ENCODE measurements around the gene SKAP2. TPM values are rescaled to one million over a fixed set of nuclear protein-coding genes. Genes with fewer than 3 reads are reported as not detected.
"Not testable (repeated sequence)": the region's sequence is repeated elsewhere in the genome, so short reads cannot be mapped to it uniquely, and the experiment has no call there.

SKAP2 gene
- total RNA-seq, 1 donor: 19.5 TPM

GRCh38 chr7:26843705-26844104, 20.7 kb downstream of the SKAP2 start:
- DNase-seq (ENCODE audit: insufficient read length, low spot score, missing footprints): no peak
- H3K36me3 ChIP-seq (ENCODE audit: insufficient read depth, low read length): no peaks in the 10 kb centered on the region
- H3K9me3 ChIP-seq (ENCODE audit: low read depth, low read length): no peaks in the 10 kb centered on the region

GRCh38 chr7:26842897-26843296, 21.5 kb downstream of the SKAP2 start:
- Histone ChIP-seq H3K4me1 (ENCODE audit: insufficient read depth, low read length) (no peaks in the 10 kb centered on the region), H3K9me3 (ENCODE audit: low read depth, low read length) (no peaks in the 10 kb centered on the region), H3K79me2 (ENCODE audit: insufficient read depth, low read length) (no peaks in the 10 kb centered on the region), H3K36me3 (ENCODE audit: insufficient read depth, low read length) (no peaks in the 10 kb centered on the region), H4K20me1 (ENCODE audit: insufficient read depth, low read length) (no peaks in the 10 kb centered on the region), H3K4me2 (ENCODE audit: insufficient read depth, low read length) (no peak overlapping the region), H3K27ac (ENCODE audit: low read depth, low read length) (no peak overlapping the region), H2AFZ (ENCODE audit: low read length) (no peak overlapping the region), H3K4me3 (ENCODE audit: insufficient read depth, low read length) (no peak overlapping the region), H3K27me3 (ENCODE audit: insufficient read depth, low read length) (no peaks in the 10 kb centered on the region)
- no peak for DNase-seq (ENCODE audit: insufficient read length, low spot score, missing footprints)
- TF ChIP-seq CTCF (IDR thresholded peaks at IDR 0.05; ENCODE audit: extremely low read depth, low read depth, low read length): no peak

More at GRCh38 chr7:26843705-26844104, 20.7 kb downstream of the SKAP2 start:
- no peaks in the 10 kb centered on the region for H3K79me2 ChIP-seq (ENCODE audit: insufficient read depth, low read length)
- H3K4me1 ChIP-seq (ENCODE audit: insufficient read depth, low read length): no peaks in the 10 kb centered on the region
- no peaks in the 10 kb centered on the region for H4K20me1 ChIP-seq (ENCODE audit: insufficient read depth, low read length)
- no peaks in the 10 kb centered on the region for H3K27me3 ChIP-seq (ENCODE audit: insufficient read depth, low read length)
- no peak overlapping the region for H3K4me3 ChIP-seq (ENCODE audit: insufficient read depth, low read length)
- no peak overlapping the region for H3K4me2 ChIP-seq (ENCODE audit: insufficient read depth, low read length)
- H3K27ac ChIP-seq (ENCODE audit: low read depth, low read length): no peak overlapping the region
- peak; percentile 38 for TF ChIP-seq CTCF (IDR thresholded peaks at IDR 0.05; ENCODE audit: extremely low read depth, low read depth, low read length)
- H2AFZ ChIP-seq (ENCODE audit: low read length): no peak overlapping the region

GRCh38 chr7:26841003-26841739, 23.2 kb downstream of the SKAP2 start:
- Histone ChIP-seq H3K79me2 (ENCODE audit: insufficient read depth, low read length) (no peaks in the 10 kb centered on the region), H3K4me1 (ENCODE audit: insufficient read depth, low read length) (no peaks in the 10 kb centered on the region), H2AFZ (ENCODE audit: low read length) (no peak overlapping the region), H3K4me2 (ENCODE audit: insufficient read depth, low read length) (no peak overlapping the region), H4K20me1 (ENCODE audit: insufficient read depth, low read length) (no peaks in the 10 kb centered on the region), H3K36me3 (ENCODE audit: insufficient read depth, low read length) (no peaks in the 10 kb centered on the region), H3K27ac (ENCODE audit: low read depth, low read length) (no peak overlapping the region), H3K27me3 (ENCODE audit: insufficient read depth, low read length) (no peaks in the 10 kb centered on the region), H3K4me3 (ENCODE audit: insufficient read depth, low read length) (no peak overlapping the region), H3K9me3 (ENCODE audit: low read depth, low read length) (no peaks in the 10 kb centered on the region)
- TF ChIP-seq CTCF (IDR thresholded peaks at IDR 0.05; ENCODE audit: extremely low read depth, low read depth, low read length): no peak
- no peak for DNase-seq (ENCODE audit: insufficient read length, low spot score, missing footprints)

- H3K4me3 ChIP-seq (ENCODE audit: insufficient read depth, low read length); H2AFZ ChIP-seq (ENCODE audit: low read length); H3K4me2 ChIP-seq (ENCODE audit: insufficient read depth, low read length); DNase-seq (ENCODE audit: insufficient read length, low spot score, missing footprints); H3K27me3 ChIP-seq (ENCODE audit: insufficient read depth, low read length); H3K36me3 ChIP-seq (ENCODE audit: insufficient read depth, low read length); H3K4me1 ChIP-seq (ENCODE audit: insufficient read depth, low read length); H3K79me2 ChIP-seq (ENCODE audit: insufficient read depth, low read length); H3K27ac ChIP-seq (ENCODE audit: low read depth, low read length); H3K9me3 ChIP-seq (ENCODE audit: low read depth, low read length); H4K20me1 ChIP-seq (ENCODE audit: insufficient read depth, low read length): not testable (repeated sequence)
Observed at GRCh38 chr7:26836793-26837192, 27.6 kb downstream of the SKAP2 start.

All from osteoblast (primary cell).